ENCODE results near the gene MRPS11.

GRCh38 chr15:88509964-88510363 is 42.5 kb downstream of the MRPS11 start:
- TF ChIP-seq POLR2AphosphoS5 (IDR thresholded peaks at IDR 0.05) (no peak), MXI1 (conservative IDR thresholded peaks at IDR 0.05; ENCODE audit: poor library complexity, severe bottlenecking) (no peak), REST (IDR thresholded peaks at IDR 0.05; ENCODE audit: borderline replicate concordance) (no peak), EZH2 (IDR thresholded peaks at IDR 0.05; ENCODE audit: borderline replicate concordance, insufficient read depth, low read length, poor library complexity, severe bottlenecking) (no peak)

All from neural cell (in vitro differentiated cells).